HepG2 (cell line): ENCODE measurements around the gene DCUN1D2. TPM values are rescaled to one million over a fixed set of nuclear protein-coding genes. Genes with fewer than 3 reads are reported as not detected.

Experiments used
- ATAC-seq: fragments of 200-7000 bp; cut with Tn5 transposase; 3 replicates; pipeline ENCODE4 v1.9.1; 2020; ENCODE audit warnings: mild to moderate bottlenecking, moderate library complexity
- BruUV-seq: library from RNA; stranded (reverse); fragments of 400-500 nt; replicated peaks from 2 replicates; lab custom pipeline; 2021; lab: Mats Ljungman, UMichigan
- CTCF ChIA-PET: fragments of 300-600 bp; formaldehyde crosslinking; extraction: SDS; loops from one replicate; lab custom pipeline; 2021; ENCODE audit warnings: low total read pairs, inconsistent platforms, low intra/inter-chr PET ratio; lab: Yijun Ruan, JAX
- POLR2A ChIA-PET: fragments of 350-600 bp; sonication (Branson Sonifier 250); formaldehyde crosslinking; loops from one replicate; lab custom pipeline; 2020; ENCODE audit warnings: antibody characterized with exemption, inconsistent platforms; lab: Yijun Ruan, JAX
- DNase-seq: peaks from one replicate; pipeline ENCODE4 v3.0.0-alpha.2; 2015; ENCODE audit warnings: low spot score
- FAIRE-seq: peaks from 3 replicates; lab custom pipeline; 2011; peaks lifted over from hg19 to GRCh38; lab: Jason Lieb, UNC
- H2AFZ ChIP-seq: one replicate; pipeline ENCODE4 v1.6.1; 2011; ENCODE audit warnings: low read length, inconsistent platforms
- H3K27ac ChIP-seq: fragments of 300-600 bp; 3 replicates; pipeline ENCODE4 v1.8.0; 2011; ENCODE audit warnings: mixed run types, mild to moderate bottlenecking, mixed read lengths, low read length, inconsistent platforms; ENCODE audit not compliant: insufficient read depth; ENCODE audit errors: extremely low read length
- H3K27me3 ChIP-seq, 2 experiments: fragments of 200-600 bp in 1 of 2; 2 replicates in 1 of 2; 3 replicates in 1 of 2; pipeline versions ENCODE4 v1.6.0 to v1.8.0; 2011; ENCODE audit warnings: low read length in 2 of 2, mild to moderate bottlenecking in 2 of 2, moderate library complexity in 2 of 2, inconsistent platforms in 1 of 2; ENCODE audit not compliant: insufficient read depth in 2 of 2, control insufficient read depth in 1 of 2
- H3K36me3 ChIP-seq, 2 experiments: fragments of 200-600 bp in 1 of 2; replicated peaks in 1 of 2; 2 replicates in 1 of 2; 3 replicates in 1 of 2; pipeline versions ENCODE4 v1.5.1 to v1.8.0; 2011; ENCODE audit warnings: low read length in 2 of 2, inconsistent platforms in 1 of 2; ENCODE audit not compliant: insufficient read depth in 2 of 2, control insufficient read depth in 1 of 2
- H3K4me1 ChIP-seq: 2 replicates; pipeline ENCODE4 v1.5.1; 2012; ENCODE audit warnings: low read length, inconsistent platforms; ENCODE audit not compliant: insufficient read depth
- H3K4me2 ChIP-seq: 2 replicates; pipeline ENCODE4 v1.6.0; 2011; ENCODE audit warnings: low read depth, low read length, inconsistent platforms
- H3K4me3 ChIP-seq, 3 experiments: fragments of 200-600 bp in 1 of 3; sonication (generic), shearing (Covaris generic) in 1 of 3; replicated peaks in 1 of 3; 2 replicates each; pipeline ENCODE4 v1.5.1; 2011 to 2016; ENCODE audit warnings: low read length in 3 of 3, inconsistent platforms in 2 of 3, low read depth in 2 of 3, mild to moderate bottlenecking in 2 of 3, control low read depth in 1 of 3, mixed read lengths in 1 of 3; ENCODE audit not compliant: insufficient read depth in 1 of 3
- H3K79me2 ChIP-seq: one replicate; pipeline ENCODE4 v1.6.1; 2011; ENCODE audit warnings: low read length, inconsistent platforms; ENCODE audit not compliant: insufficient read depth
- H3K9ac ChIP-seq: 2 replicates; pipeline ENCODE4 v1.6.0; 2011; ENCODE audit warnings: mild to moderate bottlenecking, low read depth, low read length, inconsistent platforms; ENCODE audit not compliant: insufficient read depth
- H3K9me3 ChIP-seq: 2 replicates; pipeline ENCODE4 v1.5.1; 2012; ENCODE audit warnings: mild to moderate bottlenecking, low read length
- H4K20me1 ChIP-seq: 2 replicates; pipeline ENCODE4 v1.6.0; 2011; ENCODE audit warnings: inconsistent platforms, mild to moderate bottlenecking, low read length, moderate library complexity; ENCODE audit not compliant: insufficient read depth
- IRF1 ChIP-seq: sonication (generic); formaldehyde crosslinking; IDR thresholded peaks from 2 replicates; pipeline ENCODE4 v1.4.0; 2020; ENCODE audit warnings: low read depth, mild to moderate bottlenecking, missing genetic modification reagents
- MLXIP ChIP-seq: sonication (generic); formaldehyde crosslinking; IDR thresholded peaks from 2 replicates; pipeline ENCODE4 v1.9.0; 2021; ENCODE audit warnings: missing genetic modification reagents, borderline replicate concordance
- PAXIP1 ChIP-seq: sonication (generic); formaldehyde crosslinking; conservative IDR thresholded peaks from 2 replicates; pipeline ENCODE4 v1.4.0; 2020; ENCODE audit warnings: mild to moderate bottlenecking, missing genetic modification reagents, moderate library complexity
- PLSCR1 ChIP-seq: sonication (generic); formaldehyde crosslinking; IDR thresholded peaks from 2 replicates; pipeline ENCODE4 v1.5.0; 2020; ENCODE audit warnings: missing genetic modification reagents, mild to moderate bottlenecking, borderline replicate concordance
- STAT6 ChIP-seq: sonication (generic); formaldehyde crosslinking; IDR thresholded peaks from 2 replicates; pipeline ENCODE4 v1.4.0; 2020; ENCODE audit warnings: missing genetic modification reagents, mild to moderate bottlenecking, borderline replicate concordance
- ZNF333 ChIP-seq: sonication (generic); formaldehyde crosslinking; IDR thresholded peaks from 2 replicates; pipeline ENCODE4 v1.4.0; 2020; ENCODE audit warnings: mild to moderate bottlenecking, missing genetic modification reagents, borderline replicate concordance
- ZNF468 ChIP-seq: sonication (generic); formaldehyde crosslinking; IDR thresholded peaks from 2 replicates; pipeline ENCODE4 v1.8.0; 2022; ENCODE audit warnings: mild to moderate bottlenecking, moderate library complexity, missing genetic modification reagents
- ZNF629 ChIP-seq: sonication (generic); formaldehyde crosslinking; conservative IDR thresholded peaks from 2 replicates; pipeline ENCODE4 v1.5.0; 2020; ENCODE audit warnings: missing genetic modification reagents
- ZSCAN31 ChIP-seq: sonication (generic); formaldehyde crosslinking; IDR thresholded peaks from 2 replicates; pipeline ENCODE4 v1.5.0; 2020; ENCODE audit warnings: low read depth, mild to moderate bottlenecking, missing genetic modification reagents
- WGBS: methylation state at CpG from one replicate; pipeline ENCODE4 v1.1.6; 2017; ENCODE audit warnings: low lambda C conversion rate; 5-methylcytosine and 5-hydroxymethylcytosine counted together
- in situ Hi-C: cut with HindIII; loops from 2 replicates; pipeline ENCODE4 v1.10.0; 2017; ENCODE audit warnings: low pct_unique_long_range_greater_than_20kb; ENCODE audit not compliant: extremely low pct_ligation_motif_present
- intact Hi-C: fragments of 100-400 bp; cut with micrococcal nuclease; formaldehyde crosslinking; loops from one replicate; pipeline ENCODE4 v1.10.0; 2022; ENCODE audit not compliant: unreplicated experiment
- polyA plus RNA-seq, 8 experiments: library from polyadenylated mRNA; depleted of rRNA in 3 of 8; stranded (reverse) in 7 of 8; unstranded in 1 of 8; fragments of >200 nt; fragmentation: Illumina TruSeq in 4 of 8; extraction: Trizol in 4 of 8; gene quantifications; 2 replicates each; pipeline versions ENCODE4 v1.2.1 to v1.2.3, GENCODE V29; 2011 to 2016; ENCODE audit warnings: low read depth in 4 of 8, missing spikeins in 1 of 8, mixed read lengths in 1 of 8; ENCODE audit not compliant: insufficient read depth in 1 of 8
- total RNA-seq, 5 experiments: library from RNA; depleted of rRNA; stranded (reverse); fragments of >200 nt; fragmentation: Illumina TruSeq; extraction: Trizol; gene quantifications; 2 replicates each; pipeline ENCODE4 v1.2.3, GENCODE V29; 2016; ENCODE audit warnings: low read depth in 1 of 5

Gene DCUN1D2
- total and polyA plus RNA-seq, 2 of the 13 experiments (the other 11 are each of a cell fraction or from before 2014, with no cell fraction given): 9.1 to 9.6 TPM

- Histone ChIP-seq H2AFZ (no peak overlapping the region), H3K4me2 (no peak overlapping the region), H4K20me1 (no peaks in the 10 kb centered on the region), H3K9me3 (no peaks in the 10 kb centered on the region), H3K4me1 (peaks cover under 1% of the 10 kb centered on the region; the same call in 1 of the 2 replicates), H3K4me3 (no peak overlapping the region), H3K27ac (no peak overlapping the region), H3K36me3 (no peaks in the 10 kb centered on the region), H3K9ac (no peak overlapping the region), H3K27me3 (peaks cover 7 to 68% of the 10 kb centered on the region in 2 experiments), H3K79me2 (no peaks in the 10 kb centered on the region)
- 23% methylated on average over 17 of the region's 38 CpGs for WGBS
- no peak for FAIRE-seq
- intact Hi-C loops (no loop called here), in situ Hi-C loops (no loop called here)
- BruUV-seq: no TSS peak
- POLR2A ChIA-PET: no interaction called here
- ATAC-seq: no peak; the same call in 2 of the 3 replicates
- DNase-seq: no peak
- CTCF ChIA-PET: no interaction called here
- no peak for TF ChIP-seq PAXIP1 (CRISPR knock-in tag)
- no peak for TF ChIP-seq ZNF468
- TF ChIP-seq PLSCR1 (CRISPR knock-in tag): no peak
- no peak for TF ChIP-seq STAT6
- TF ChIP-seq ZNF333 (CRISPR knock-in tag): no peak
- TF ChIP-seq ZSCAN31 (CRISPR knock-in tag): no peak
- TF ChIP-seq ZNF629: no peak
- TF ChIP-seq MLXIP (CRISPR knock-in tag): no peak
- no peak for TF ChIP-seq IRF1 (CRISPR knock-in tag)
Measured at GRCh38 chr13:113420833-113421600, 69.5 kb downstream of the DCUN1D2 start.
